ENCODE results near the gene ZC3HAV1. TPM values are rescaled to one million over a fixed set of nuclear protein-coding genes. Genes with fewer than 3 reads are reported as not detected.

ZC3HAV1 gene
- total and polyA plus RNA-seq, 10 of the 15 experiments (the other 5 are each of a cell fraction or from before 2014, with no cell fraction given) = 18.5 to 55.3 (median 44.7) TPM

GRCh38 chr7:139133335-139134139 is 24.0 kb upstream of the ZC3HAV1 start:
- peak; percentile 53 for DNase-seq (ENCODE audit: low read depth, low spot score)
- in situ Hi-C loops (cut with MboI) = no loop called here
- H3K9ac ChIP-seq (ENCODE audit: control insufficient read depth, insufficient read depth, low read length) = peak overlapping the region; percentile 35; the same call in 1 of the 2 replicates
- intact Hi-C loops (cut with micrococcal nuclease; ENCODE audit: unreplicated experiment) = loop anchor here (2.0 to 5.0 kb wide), 2 partner anchors 25 to 99 kb away; partner anchors contain the start of genes UBN2 and ZC3HAV1
- H3K9me3 ChIP-seq (replicated peaks; ENCODE audit: control insufficient read depth, insufficient read depth, low read length) = no peaks in the 10 kb centered on the region
- H4K20me1 ChIP-seq (ENCODE audit: control insufficient read depth, insufficient read depth) = no peaks in the 10 kb centered on the region
- CTCF ChIA-PET = interaction anchor here (0.7 to 3.8 kb wide), 9 partner anchors 13 to 565 kb away, joined by 3 to 13 read pairs (median 4); no protein-coding TSS in a partner anchor
- no peaks in the 10 kb centered on the region for H3K27me3 ChIP-seq (replicated peaks in 1 of 2; ENCODE audit: control insufficient read depth in 2 of 2, insufficient read depth in 2 of 2, low read length in 1 of 2)
- peaks cover 13% of the 10 kb centered on the region; the same call in 1 of the 2 replicates for H3K4me1 ChIP-seq (ENCODE audit: control insufficient read depth, insufficient read depth, low read length)
- peak overlapping the region; percentile 77 for H3K4me3 ChIP-seq
- RAD21 ChIA-PET (ENCODE audit: unreplicated experiment) = interaction anchor here (1.0 to 1.5 kb wide), 6 partner anchors 11 to 335 kb away, joined by 3 to 6 read pairs (median 3); no protein-coding TSS in a partner anchor
- FAIRE-seq = peak; percentile 62
- ATAC-seq = peak; percentile 98
- no TSS peak for BruUV-seq (replicated peaks)
- WGBS (ENCODE audit: insufficient coverage, insufficient replicate concordance, low lambda C conversion rate, missing lambda C conversion rate) = 2% methylated on average over 36 of the region's 36 CpGs
- SMC1A ChIA-PET (ENCODE audit: uncharacterized antibody, unreplicated experiment) = interaction anchor here (0.9 to 4.5 kb wide), 9 partner anchors 9 to 247 kb away, joined by 3 to 20 read pairs (median 4); no protein-coding TSS in a partner anchor
- H3K36me3 ChIP-seq (ENCODE audit: control insufficient read depth in 2 of 2, insufficient read depth in 2 of 2, low read length in 1 of 2) = no peaks in the 10 kb centered on the region
- H2AFZ ChIP-seq (ENCODE audit: control insufficient read depth, low read depth, low read length) = peak overlapping the region; percentile 93
- H3K4me2 ChIP-seq (ENCODE audit: control insufficient read depth, insufficient read depth) = peak overlapping the region; percentile 60
- H3K27ac ChIP-seq (ENCODE audit: control insufficient read depth, insufficient read depth) = no peak overlapping the region; the same call in 1 of the 2 replicates
- H3K79me2 ChIP-seq (ENCODE audit: control insufficient read depth, insufficient read depth, low read length) = no peaks in the 10 kb centered on the region
- POLR2A ChIA-PET = interaction anchor here (0.6 to 1.3 kb wide), 9 partner anchors 8 to 238 kb away, joined by 3 to 7 read pairs (median 3); no protein-coding TSS in a partner anchor
- TF ChIP-seq PAX5 (IDR thresholded peaks at IDR 0.05; ENCODE audit: borderline replicate concordance, low read depth, low read length) = peak; percentile 63
- TF ChIP-seq RELB (IDR thresholded peaks at IDR 0.05; ENCODE audit: low read depth) = peak; percentile 83
- TF ChIP-seq TCF12 (IDR thresholded peaks at IDR 0.05; ENCODE audit: low read depth, low read length) = peak; percentile 66; the same call in 1 of the 2 replicates
- no peak for TF ChIP-seq FOS (IDR thresholded peaks at IDR 0.05; ENCODE audit: borderline replicate concordance, extremely low read depth, insufficient read length)
- peak; percentile 49; the same call in 1 of the 2 replicates for TF ChIP-seq MEF2A (IDR thresholded peaks at IDR 0.05; ENCODE audit: insufficient read depth, low read depth, low read length)
- TF ChIP-seq BHLHE40 (IDR thresholded peaks at IDR 0.05; ENCODE audit: borderline replicate concordance in 1 of 2, low read depth in 2 of 2, low read length in 1 of 2) = peak; percentile 94 to 95
- no peak for TF ChIP-seq CHD4 (IDR thresholded peaks at IDR 0.05)
- TF ChIP-seq ASH2L (IDR thresholded peaks at IDR 0.05; ENCODE audit: borderline replicate concordance, low read depth) = no peak
- TF ChIP-seq RB1 (IDR thresholded peaks at IDR 0.05; ENCODE audit: borderline replicate concordance) = peak; percentile 94
- TF ChIP-seq MTA2 (IDR thresholded peaks at IDR 0.05; ENCODE audit: low read depth) = peak; percentile 52; the same call in 1 of the 2 replicates
- TF ChIP-seq MLLT1 (IDR thresholded peaks at IDR 0.05) = peak; percentile 74
- TF ChIP-seq CBX5 (IDR thresholded peaks at IDR 0.05; ENCODE audit: low read depth) = peak; percentile 98
- peak; percentile 85 for TF ChIP-seq CREM (IDR thresholded peaks at IDR 0.05; ENCODE audit: low read depth)
- 0 out of 2 replicates have a peak, but pooled peaks have one; percentile 68 for TF ChIP-seq LARP7 (IDR thresholded peaks at IDR 0.05)
- TF ChIP-seq KLF5 (IDR thresholded peaks at IDR 0.05; ENCODE audit: partially characterized antibody) = peak; percentile 23
- TF ChIP-seq BMI1 (IDR thresholded peaks at IDR 0.05; ENCODE audit: borderline replicate concordance) = peak; percentile 85
- peak; percentile 53 for TF ChIP-seq MEF2B (IDR thresholded peaks at IDR 0.05; ENCODE audit: partially characterized antibody, poor library complexity, severe bottlenecking)
- TF ChIP-seq RUNX3 (IDR thresholded peaks at IDR 0.05; ENCODE audit: low read length) = peak; percentile 73
- TF ChIP-seq FOXM1 (IDR thresholded peaks at IDR 0.05; ENCODE audit: low read depth, low read length) = peak; percentile 62; the same call in 1 of the 2 replicates
- TF ChIP-seq IKZF2 (IDR thresholded peaks at IDR 0.05) = peak; percentile 65 to 67
- TF ChIP-seq SMC3 (IDR thresholded peaks at IDR 0.05; ENCODE audit: borderline replicate concordance, low read length) = peak; percentile 14; the same call in 1 of the 2 replicates

Measured in GM12878 (cell line).